Smooth muscle cell (in vitro differentiated cells): Measurements from ENCODE around the gene STK38L. TPM values are rescaled to one million over a fixed set of nuclear protein-coding genes. Genes with fewer than 3 reads are reported as not detected.

Source experiments
- DNase-seq: peaks from one replicate; lab custom pipeline; 2025; ENCODE audit not compliant: unreplicated experiment; lab: John Stamatoyannopoulos, UW
- H2AFZ ChIP-seq: fragments of 200-600 bp; sonication (generic); 2 replicates; pipeline ENCODE4 v1.6.0; 2016; ENCODE audit warnings: antibody characterized with exemption, low read depth, mild to moderate bottlenecking
- H3F3A ChIP-seq: fragments of 200-600 bp; sonication (generic); 2 replicates; pipeline ENCODE4 v1.6.0; 2017; ENCODE audit warnings: antibody characterized with exemption, low read depth
- H3K27ac ChIP-seq: fragments of 200-600 bp; sonication (generic); 2 replicates; pipeline ENCODE4 v1.5.1; 2016; ENCODE audit warnings: low read depth, mild to moderate bottlenecking
- H3K27me3 ChIP-seq: fragments of 200-600 bp; sonication (generic); 2 replicates; pipeline ENCODE4 v1.6.1; 2016; ENCODE audit warnings: low read depth, mild to moderate bottlenecking
- H3K36me3 ChIP-seq: fragments of 200-600 bp; sonication (generic); 2 replicates; pipeline ENCODE4 v1.5.1; 2016; ENCODE audit warnings: low read depth
- H3K4me1 ChIP-seq: fragments of 200-600 bp; sonication (generic); 2 replicates; pipeline ENCODE4 v1.5.1; 2016; ENCODE audit warnings: low read depth
- H3K4me2 ChIP-seq: fragments of 200-600 bp; sonication (generic); 2 replicates; pipeline ENCODE4 v1.6.0; 2016; ENCODE audit warnings: mild to moderate bottlenecking
- H3K4me3 ChIP-seq: fragments of 200-600 bp; sonication (generic); 2 replicates; pipeline ENCODE4 v1.5.1; 2016; ENCODE audit warnings: mild to moderate bottlenecking
- H3K79me2 ChIP-seq: fragments of 200-600 bp; sonication (generic); 2 replicates; pipeline ENCODE4 v1.6.0; 2016; ENCODE audit warnings: low read depth, mild to moderate bottlenecking
- H3K9ac ChIP-seq: fragments of 200-600 bp; sonication (generic); 2 replicates; pipeline ENCODE4 v1.6.0; 2016; ENCODE audit warnings: low read depth
- H3K9me3 ChIP-seq: fragments of 200-600 bp; sonication (generic); replicated peaks from 2 replicates; pipeline ENCODE4 v1.5.1; 2016; ENCODE audit warnings: low read depth
- H4K20me1 ChIP-seq: fragments of 200-600 bp; sonication (generic); 2 replicates; pipeline ENCODE4 v1.6.0; 2016; ENCODE audit warnings: low read depth
- CTCF ChIP-seq: fragments of 200-600 bp; sonication (generic); IDR thresholded peaks from 2 replicates; pipeline ENCODE4 v1.5.1; 2017; ENCODE audit warnings: borderline replicate concordance, mild to moderate bottlenecking, antibody characterized with exemption; ENCODE audit not compliant: insufficient read depth, poor library complexity, severe bottlenecking
- WGBS: methylation state at CpG from one replicate; pipeline ENCODE4 v1.1.7; 2016; ENCODE audit warnings: low lambda C conversion rate; 5-methylcytosine and 5-hydroxymethylcytosine counted together
- polyA plus RNA-seq: library from polyadenylated mRNA; unstranded; fragments of >200 nt; fragmentation: Nextera tagmentation; extraction: Ambion mirVana; gene quantifications from 2 replicates; pipeline ENCODE4 v1.2.1, GENCODE V29; 2016
- total RNA-seq: library from RNA; depleted of rRNA; stranded (reverse); fragments of >200 nt; gene quantifications from 2 replicates; pipeline ENCODE4 v1.2.3, GENCODE V29; 2014

Gene STK38L
- total and polyA plus RNA-seq, 2 experiments from 2014 or later = 57.8 to 190 TPM

- H3K9me3 ChIP-seq = no peaks in the 10 kb centered on the region
- H4K20me1 ChIP-seq = peaks cover 99% of the 10 kb centered on the region
- H3K79me2 ChIP-seq = peaks cover 100% of the 10 kb centered on the region
Measured at GRCh38 chr12:27252934-27253333, 8.8 kb downstream of the STK38L start.

GRCh38 chr12:27253347-27253746 lies 9.3 kb downstream of the STK38L start:
- Histone ChIP-seq H3K27ac (peak overlapping the region; percentile 10), H3K9ac (no peak overlapping the region), H4K20me1 (peaks cover 99% of the 10 kb centered on the region), H3K4me2 (peak overlapping the region; percentile 29), H3K4me3 (no peak overlapping the region), H2AFZ (no peak overlapping the region), H3K9me3 (no peaks in the 10 kb centered on the region), H3F3A (peaks cover 12% of the 10 kb centered on the region), H3K27me3 (no peaks in the 10 kb centered on the region), H3K36me3 (no peaks in the 10 kb centered on the region), H3K79me2 (peaks cover 100% of the 10 kb centered on the region), H3K4me1 (peaks cover 3% of the 10 kb centered on the region)
- TF ChIP-seq CTCF = no peak
- DNase-seq = no peak
- 83% methylated on average over 2 of the region's 2 CpGs for WGBS

More at GRCh38 chr12:27252934-27253333, 8.8 kb downstream of the STK38L start:
- no peaks in the 10 kb centered on the region for H3K36me3 ChIP-seq
- no peak overlapping the region for H2AFZ ChIP-seq
- no peak overlapping the region for H3K4me3 ChIP-seq
- H3F3A ChIP-seq = peaks cover 12% of the 10 kb centered on the region
- no peak overlapping the region for H3K9ac ChIP-seq
- peaks cover 3% of the 10 kb centered on the region for H3K4me1 ChIP-seq
- TF ChIP-seq CTCF = no peak
- H3K27me3 ChIP-seq = no peaks in the 10 kb centered on the region
- peak overlapping the region; percentile 10 for H3K27ac ChIP-seq
- no peak for DNase-seq
- H3K4me2 ChIP-seq = peak overlapping the region; percentile 42
- WGBS = 93% methylated on average over 2 of the region's 2 CpGs

GRCh38 chr12:27255806-27256205 lies 11.7 kb downstream of the STK38L start:
- DNase-seq = no peak
- Histone ChIP-seq H3K9ac (no peak overlapping the region), H3F3A (peaks cover 23% of the 10 kb centered on the region), H3K79me2 (peaks cover 100% of the 10 kb centered on the region), H3K27ac (peak overlapping the region; percentile 53), H3K9me3 (no peaks in the 10 kb centered on the region), H3K4me2 (no peak overlapping the region), H4K20me1 (peaks cover 99% of the 10 kb centered on the region), H2AFZ (no peak overlapping the region), H3K36me3 (no peaks in the 10 kb centered on the region), H3K4me3 (no peak overlapping the region), H3K27me3 (no peaks in the 10 kb centered on the region), H3K4me1 (peaks cover 13% of the 10 kb centered on the region)
- no peak for TF ChIP-seq CTCF
- WGBS = 97% methylated on average over 3 of the region's 3 CpGs

- H3K9ac ChIP-seq = no peak overlapping the region
- H4K20me1 ChIP-seq = peaks cover 100% of the 10 kb centered on the region
Measured at GRCh38 chr12:27257104-27257843, 13.2 kb downstream of the STK38L start.

More at GRCh38 chr12:27257104-27257843, 13.2 kb downstream of the STK38L start:
- H3K27me3 ChIP-seq = no peaks in the 10 kb centered on the region
- WGBS = 100% methylated on average over 2 of the region's 2 CpGs
- H3F3A ChIP-seq = peaks cover 23% of the 10 kb centered on the region
- H3K4me3 ChIP-seq = no peak overlapping the region
- peaks cover 10% of the 10 kb centered on the region for H3K4me1 ChIP-seq
- H3K9me3 ChIP-seq = no peaks in the 10 kb centered on the region
- peaks cover 100% of the 10 kb centered on the region for H3K79me2 ChIP-seq
- no peak overlapping the region for H3K4me2 ChIP-seq
- peak overlapping the region; percentile 50 for H3K27ac ChIP-seq
- no peak for DNase-seq
- no peaks in the 10 kb centered on the region for H3K36me3 ChIP-seq
- H2AFZ ChIP-seq = no peak overlapping the region
- TF ChIP-seq CTCF = no peak
